Neural crest cell (in vitro differentiated cells): ENCODE measurements around the gene CLEC19A. TPM values are rescaled to one million over a fixed set of nuclear protein-coding genes. Genes with fewer than 3 reads are reported as not detected.

Source experiments
- DNase-seq: peaks from one replicate; pipeline ENCODE4 v3.0.0; 2021; ENCODE audit warnings: low read depth, mixed read lengths, low spot score
- H3K27ac Mint-ChIP-seq: one replicate; pipeline ENCODE4 v1.8.0; 2021; ENCODE audit warnings: mild to moderate bottlenecking, mixed read lengths; ENCODE audit not compliant: unreplicated experiment
- H3K27me3 Mint-ChIP-seq: 2 replicates; pipeline ENCODE4 v1.8.0; 2021; ENCODE audit warnings: low read depth, mild to moderate bottlenecking, mixed read lengths
- H3K36me3 Mint-ChIP-seq: 2 replicates; pipeline ENCODE4 v1.8.0; 2021; ENCODE audit warnings: low read depth, mild to moderate bottlenecking, mixed read lengths
- H3K4me1 Mint-ChIP-seq: 2 replicates; pipeline ENCODE4 v1.8.0; 2021; ENCODE audit warnings: mixed read lengths
- H3K4me3 Mint-ChIP-seq: one replicate; pipeline ENCODE4 v1.8.0; 2021; ENCODE audit warnings: mild to moderate bottlenecking, mixed read lengths
- H3K9me3 Mint-ChIP-seq: 2 replicates; pipeline ENCODE4 v1.8.0; 2021; ENCODE audit warnings: mixed read lengths
- CTCF ChIP-seq: fragments of 200-600 bp; sonication (generic); conservative IDR thresholded peaks from 2 replicates; pipeline ENCODE4 v1.5.0; 2021; ENCODE audit warnings: antibody characterized with exemption, mild to moderate bottlenecking
- total RNA-seq: library from RNA; stranded (reverse); gene quantifications from 2 replicates; pipeline ENCODE4 v1.2.1, GENCODE V29; 2021

The CLEC19A gene
- total RNA-seq, 1 donor from 2014 or later, result not detected

- Mint-ChIP-seq H3K4me1 (no peaks in the 10 kb centered on the region), H3K27ac (no peak overlapping the region), H3K27me3 (peaks cover 2% of the 10 kb centered on the region), H3K9me3 (no peaks in the 10 kb centered on the region), H3K4me3 (no peak overlapping the region), H3K36me3 (no peaks in the 10 kb centered on the region)
- no peak for DNase-seq
- no peak for TF ChIP-seq CTCF
These were observed 32.6 kb upstream of the CLEC19A start for GRCh38 chr16:19252904-19253303.

- Mint-ChIP-seq H3K27ac (no peak overlapping the region), H3K36me3 (no peaks in the 10 kb centered on the region), H3K27me3 (peaks cover 10% of the 10 kb centered on the region), H3K9me3 (no peaks in the 10 kb centered on the region), H3K4me1 (no peaks in the 10 kb centered on the region), H3K4me3 (no peak overlapping the region)
- no peak for DNase-seq
- TF ChIP-seq CTCF, result no peak
These were observed 30.9 kb upstream of the CLEC19A start for GRCh38 chr16:19254611-19255010.

- no peak for TF ChIP-seq CTCF
- Mint-ChIP-seq H3K4me1 (no peaks in the 10 kb centered on the region), H3K27me3 (peaks cover 10% of the 10 kb centered on the region), H3K9me3 (peaks cover 7% of the 10 kb centered on the region), H3K36me3 (peaks cover 7% of the 10 kb centered on the region), H3K4me3 (no peak overlapping the region), H3K27ac (no peak overlapping the region)
- no peak for DNase-seq
These were observed 21.3 kb upstream of the CLEC19A start for GRCh38 chr16:19264123-19264673.

- TF ChIP-seq CTCF, result no peak
- no peak for DNase-seq
- Mint-ChIP-seq H3K36me3 (peaks cover 7% of the 10 kb centered on the region), H3K9me3 (peaks cover 7% of the 10 kb centered on the region), H3K4me3 (no peak overlapping the region), H3K27me3 (peaks cover 4% of the 10 kb centered on the region), H3K4me1 (no peaks in the 10 kb centered on the region), H3K27ac (no peak overlapping the region)
These were observed 20.1 kb upstream of the CLEC19A start for GRCh38 chr16:19265380-19265930.

- H3K27me3 Mint-ChIP-seq, result no peaks in the 10 kb centered on the region
- H3K36me3 Mint-ChIP-seq, result peaks cover 7% of the 10 kb centered on the region
- no peak for DNase-seq
- H3K27ac Mint-ChIP-seq, result no peak overlapping the region
- no peak overlapping the region for H3K4me3 Mint-ChIP-seq
- TF ChIP-seq CTCF, result no peak
- H3K9me3 Mint-ChIP-seq, result peaks cover 7% of the 10 kb centered on the region
- no peaks in the 10 kb centered on the region for H3K4me1 Mint-ChIP-seq
These were observed 18.8 kb upstream of the CLEC19A start for GRCh38 chr16:19266774-19267173.
